ENCODE results near the gene BUB1B.
"Not testable (repeated sequence)": the region's sequence is repeated elsewhere in the genome, so short reads cannot be mapped to it uniquely, and the experiment has no call there.

BUB1B gene

DNA sequence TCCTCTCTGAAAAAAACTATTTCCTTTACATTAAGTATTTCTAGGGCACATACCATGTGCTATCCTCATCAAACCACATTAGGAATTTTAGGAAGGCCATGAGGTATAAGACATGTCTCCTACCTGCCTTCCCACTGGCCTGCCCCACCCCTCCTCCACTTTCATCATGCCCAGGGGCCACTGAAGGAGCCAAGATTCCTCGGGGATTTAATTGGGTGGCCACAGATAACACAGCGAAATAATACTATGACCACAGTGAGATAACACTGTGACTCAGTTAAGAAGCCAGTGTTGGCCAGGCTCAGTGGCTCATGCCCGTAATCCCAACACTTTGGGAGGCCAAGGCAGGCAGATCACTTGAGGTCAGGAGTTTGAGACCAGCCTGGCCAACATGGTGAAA is 42.4 kb upstream of the BUB1B start:
- no peaks in the 10 kb centered on the region for H3K36me3 ChIP-seq
- H3K4me1 ChIP-seq (ENCODE audit: control insufficient read depth in 1 of 2, insufficient read depth in 1 of 2, low read depth in 1 of 2, low read length in 1 of 2), result peaks cover 23 to 25% of the 10 kb centered on the region in 2 experiments
- H3K27me3 ChIP-seq, result no peaks in the 10 kb centered on the region
- TF ChIP-seq, protein P1, sequence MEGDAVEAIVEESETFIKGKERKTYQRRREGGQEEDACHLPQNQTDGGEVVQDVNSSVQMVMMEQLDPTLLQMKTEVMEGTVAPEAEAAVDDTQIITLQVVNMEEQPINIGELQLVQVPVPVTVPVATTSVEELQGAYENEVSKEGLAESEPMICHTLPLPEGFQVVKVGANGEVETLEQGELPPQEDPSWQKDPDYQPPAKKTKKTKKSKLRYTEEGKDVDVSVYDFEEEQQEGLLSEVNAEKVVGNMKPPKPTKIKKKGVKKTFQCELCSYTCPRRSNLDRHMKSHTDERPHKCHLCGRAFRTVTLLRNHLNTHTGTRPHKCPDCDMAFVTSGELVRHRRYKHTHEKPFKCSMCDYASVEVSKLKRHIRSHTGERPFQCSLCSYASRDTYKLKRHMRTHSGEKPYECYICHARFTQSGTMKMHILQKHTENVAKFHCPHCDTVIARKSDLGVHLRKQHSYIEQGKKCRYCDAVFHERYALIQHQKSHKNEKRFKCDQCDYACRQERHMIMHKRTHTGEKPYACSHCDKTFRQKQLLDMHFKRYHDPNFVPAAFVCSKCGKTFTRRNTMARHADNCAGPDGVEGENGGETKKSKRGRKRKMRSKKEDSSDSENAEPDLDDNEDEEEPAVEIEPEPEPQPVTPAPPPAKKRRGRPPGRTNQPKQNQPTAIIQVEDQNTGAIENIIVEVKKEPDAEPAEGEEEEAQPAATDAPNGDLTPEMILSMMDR (IDR thresholded peaks at IDR 0.05), result no peak
- H3K9me3 ChIP-seq, result no peaks in the 10 kb centered on the region
- H3K4me3 ChIP-seq (ENCODE audit: low read depth in 1 of 2, low read length in 1 of 2), result no peak overlapping the region
- H3K27ac ChIP-seq, result no peak overlapping the region

- no peaks in the 10 kb centered on the region for H3K36me3 ChIP-seq
- H3K27ac ChIP-seq, result no peak overlapping the region
- H3K4me1 ChIP-seq (ENCODE audit: control insufficient read depth in 1 of 2, insufficient read depth in 1 of 2, low read depth in 1 of 2, low read length in 1 of 2), result peaks cover 17 to 18% of the 10 kb centered on the region in 2 experiments
- TF ChIP-seq, protein P1 (IDR thresholded peaks at IDR 0.05), result no peak
- peaks cover 4% of the 10 kb centered on the region for H3K27me3 ChIP-seq
- no peak overlapping the region for H3K4me3 ChIP-seq (ENCODE audit: low read depth in 1 of 2, low read length in 1 of 2)
- H3K9me3 ChIP-seq, result no peaks in the 10 kb centered on the region
Measured at GRCh38 chr15:40121911-40122638, 38.8 kb upstream of the BUB1B start.

DNA sequence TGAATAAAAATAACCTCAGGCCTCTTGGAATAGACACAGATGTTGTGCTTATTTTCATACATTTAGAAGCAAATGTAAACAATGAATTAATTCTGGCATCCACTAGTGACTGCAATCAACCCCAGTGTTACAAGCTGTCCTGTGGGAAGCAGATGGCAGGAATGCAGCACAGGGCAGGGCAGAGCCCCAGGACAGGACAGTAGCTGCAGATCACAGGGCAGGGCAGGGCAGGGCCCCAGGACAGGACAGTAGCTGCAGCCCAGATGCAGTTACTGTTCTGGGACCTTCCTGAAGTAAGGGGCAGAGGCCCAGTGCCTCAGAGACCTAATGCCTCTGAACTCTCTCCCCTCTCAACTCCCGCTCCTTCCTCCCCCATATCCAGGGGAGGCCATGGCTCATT is 37.9 kb upstream of the BUB1B start:
- H3K27ac ChIP-seq; H3K4me3 ChIP-seq (ENCODE audit: low read depth in 1 of 2, low read length in 1 of 2); H3K9me3 ChIP-seq; H3K36me3 ChIP-seq: not testable (repeated sequence)
- Histone ChIP-seq H3K27me3 (peaks cover 13% of the 10 kb centered on the region), H3K4me1 (ENCODE audit: control insufficient read depth in 1 of 2, insufficient read depth in 1 of 2, low read depth in 1 of 2, low read length in 1 of 2) (peaks cover 15 to 18% of the 10 kb centered on the region in 2 experiments)

- not testable (repeated sequence) for H3K9me3 ChIP-seq; H3K36me3 ChIP-seq; H3K4me3 ChIP-seq (ENCODE audit: low read depth in 1 of 2, low read length in 1 of 2); H3K27ac ChIP-seq
- H3K27me3 ChIP-seq, result peaks cover 22% of the 10 kb centered on the region
- H3K4me1 ChIP-seq (ENCODE audit: control insufficient read depth in 1 of 2, insufficient read depth in 1 of 2, low read depth in 1 of 2, low read length in 1 of 2), result peaks cover 10 to 18% of the 10 kb centered on the region in 2 experiments
Measured at GRCh38 chr15:40123863-40124262, 37.0 kb upstream of the BUB1B start.

- not testable (repeated sequence) for H3K27ac ChIP-seq; H3K9me3 ChIP-seq; H3K4me3 ChIP-seq (ENCODE audit: low read depth in 1 of 2, low read length in 1 of 2); H3K36me3 ChIP-seq
- Histone ChIP-seq H3K27me3 (peaks cover 26% of the 10 kb centered on the region), H3K4me1 (ENCODE audit: control insufficient read depth in 1 of 2, insufficient read depth in 1 of 2, low read depth in 1 of 2, low read length in 1 of 2) (peaks cover 10 to 18% of the 10 kb centered on the region in 2 experiments)
Measured at GRCh38 chr15:40124333-40124732, 36.5 kb upstream of the BUB1B start.

DNA sequence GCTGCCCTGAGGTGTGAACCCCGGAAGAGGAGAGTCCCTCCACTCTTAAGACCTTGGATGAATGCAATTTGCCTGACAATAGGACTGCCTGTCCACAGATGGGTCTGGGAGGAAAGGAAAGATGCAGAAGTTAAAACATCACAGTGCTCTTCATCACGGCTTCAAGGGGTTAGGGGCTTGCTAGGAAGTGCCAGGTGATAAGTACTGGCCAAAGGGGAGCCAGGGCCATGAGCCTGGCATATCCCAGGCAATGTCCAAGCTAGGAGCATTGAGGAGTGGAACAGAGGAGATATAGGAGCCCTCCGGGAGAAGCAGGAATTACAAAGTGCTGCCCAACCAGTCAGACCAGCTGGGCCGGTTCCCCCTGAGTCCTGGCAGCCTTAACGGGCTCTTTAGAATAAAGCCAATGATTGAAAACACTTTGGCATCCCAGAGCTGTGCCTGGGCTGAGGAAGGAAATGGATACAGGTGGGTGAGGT is 36.0 kb upstream of the BUB1B start:
- not testable (repeated sequence) for H3K9me3 ChIP-seq; H3K27ac ChIP-seq; H3K36me3 ChIP-seq; H3K4me3 ChIP-seq (ENCODE audit: low read depth in 1 of 2, low read length in 1 of 2)
- H3K4me1 ChIP-seq (ENCODE audit: control insufficient read depth in 1 of 2, insufficient read depth in 1 of 2, low read depth in 1 of 2, low read length in 1 of 2), result peaks cover 10 to 18% of the 10 kb centered on the region in 2 experiments
- H3K27me3 ChIP-seq, result peaks cover 32% of the 10 kb centered on the region

DNA sequence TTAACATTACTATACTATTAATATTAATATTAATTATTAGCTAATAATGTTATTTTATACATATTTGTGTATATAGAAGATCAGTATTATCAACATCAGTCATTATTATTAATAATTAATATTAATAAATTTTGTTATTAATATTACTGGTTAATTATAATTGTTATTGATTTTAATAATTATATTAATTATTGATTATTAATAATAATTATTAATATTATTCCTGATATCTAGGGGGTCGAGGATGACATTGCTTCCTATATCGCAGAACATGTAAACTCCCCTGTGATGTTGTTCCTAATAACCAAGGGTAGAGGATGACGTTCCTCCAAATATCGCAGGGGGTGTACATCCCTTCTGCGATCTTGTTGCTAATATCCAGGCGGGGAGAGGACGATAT is 34.9 kb upstream of the BUB1B start:
- Histone ChIP-seq H3K27ac (no peak overlapping the region), H3K36me3 (no peaks in the 10 kb centered on the region), H3K4me1 (ENCODE audit: control insufficient read depth in 1 of 2, insufficient read depth in 1 of 2, low read depth in 1 of 2, low read length in 1 of 2) (peaks cover 10 to 18% of the 10 kb centered on the region in 2 experiments), H3K9me3 (no peaks in the 10 kb centered on the region), H3K4me3 (ENCODE audit: low read depth in 1 of 2, low read length in 1 of 2) (no peak overlapping the region), H3K27me3 (peaks cover 32% of the 10 kb centered on the region)
- TF ChIP-seq, protein P1 (IDR thresholded peaks at IDR 0.05), result no peak

Measured in neutrophil (primary cell).